Measurements from ENCODE around the gene MFAP4. TPM values are rescaled to one million over a fixed set of nuclear protein-coding genes. Genes with fewer than 3 reads are reported as not detected.
A peak's percentile ranks its signal among the peaks of the same experiment; 100 is the strongest.
"Not testable (repeated sequence)": the region's sequence is repeated elsewhere in the genome, so short reads cannot be mapped to it uniquely, and the experiment has no call there.

The MFAP4 gene
- total and polyA plus RNA-seq, 8 donors, result 1.2 to 25.5 (median 11.5) TPM

DNA sequence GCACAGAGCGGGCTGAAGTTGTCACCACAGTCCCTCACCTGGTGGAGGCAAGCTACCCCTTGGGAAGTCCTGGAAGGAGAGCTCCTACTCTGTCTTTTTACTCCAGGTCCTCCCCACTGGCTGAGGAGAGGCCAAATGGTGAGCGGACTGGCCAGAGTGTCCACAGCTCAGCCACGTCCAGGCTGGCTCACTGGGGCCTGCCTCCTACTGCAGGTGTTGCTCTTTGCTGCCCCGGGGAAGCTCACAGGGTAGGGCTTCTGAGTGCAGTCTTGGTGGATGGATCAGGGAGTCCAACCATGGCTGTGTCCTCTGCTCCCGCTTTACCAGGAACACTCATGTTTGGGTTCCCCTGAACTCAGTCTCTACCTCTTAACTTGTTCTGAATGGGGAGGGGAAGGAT, 27.1 kb downstream of the MFAP4 start:
- Histone ChIP-seq H3K4me3 (no peak overlapping the region), H3K4me1 (peaks cover 0 to 5% (median 0%) of the 10 kb centered on the region in 3 donors), H3K27ac (no peak overlapping the region), H3K9me3 (no peaks in the 10 kb centered on the region), H3K27me3 (no peaks in the 10 kb centered on the region), H3K36me3 (no peaks in the 10 kb centered on the region)
- 95% methylated on average over 5 of the region's 5 CpGs for WGBS, 2 donors
- peak in 1 of 6 donors; percentile 45 for DNase-seq
- intact Hi-C loops (cut with DNase I), result loop anchor here (5.0 to 10.0 kb wide), 4 partner anchors 55 to 405 kb away; partner anchors contain the start of gene RNF112 (in 1 of the 3)
- TF ChIP-seq, protein P1, sequence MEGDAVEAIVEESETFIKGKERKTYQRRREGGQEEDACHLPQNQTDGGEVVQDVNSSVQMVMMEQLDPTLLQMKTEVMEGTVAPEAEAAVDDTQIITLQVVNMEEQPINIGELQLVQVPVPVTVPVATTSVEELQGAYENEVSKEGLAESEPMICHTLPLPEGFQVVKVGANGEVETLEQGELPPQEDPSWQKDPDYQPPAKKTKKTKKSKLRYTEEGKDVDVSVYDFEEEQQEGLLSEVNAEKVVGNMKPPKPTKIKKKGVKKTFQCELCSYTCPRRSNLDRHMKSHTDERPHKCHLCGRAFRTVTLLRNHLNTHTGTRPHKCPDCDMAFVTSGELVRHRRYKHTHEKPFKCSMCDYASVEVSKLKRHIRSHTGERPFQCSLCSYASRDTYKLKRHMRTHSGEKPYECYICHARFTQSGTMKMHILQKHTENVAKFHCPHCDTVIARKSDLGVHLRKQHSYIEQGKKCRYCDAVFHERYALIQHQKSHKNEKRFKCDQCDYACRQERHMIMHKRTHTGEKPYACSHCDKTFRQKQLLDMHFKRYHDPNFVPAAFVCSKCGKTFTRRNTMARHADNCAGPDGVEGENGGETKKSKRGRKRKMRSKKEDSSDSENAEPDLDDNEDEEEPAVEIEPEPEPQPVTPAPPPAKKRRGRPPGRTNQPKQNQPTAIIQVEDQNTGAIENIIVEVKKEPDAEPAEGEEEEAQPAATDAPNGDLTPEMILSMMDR (IDR thresholded peaks at IDR 0.05), result no peak
- FAIRE-seq, result no peak
- ATAC-seq, result no peak

DNA sequence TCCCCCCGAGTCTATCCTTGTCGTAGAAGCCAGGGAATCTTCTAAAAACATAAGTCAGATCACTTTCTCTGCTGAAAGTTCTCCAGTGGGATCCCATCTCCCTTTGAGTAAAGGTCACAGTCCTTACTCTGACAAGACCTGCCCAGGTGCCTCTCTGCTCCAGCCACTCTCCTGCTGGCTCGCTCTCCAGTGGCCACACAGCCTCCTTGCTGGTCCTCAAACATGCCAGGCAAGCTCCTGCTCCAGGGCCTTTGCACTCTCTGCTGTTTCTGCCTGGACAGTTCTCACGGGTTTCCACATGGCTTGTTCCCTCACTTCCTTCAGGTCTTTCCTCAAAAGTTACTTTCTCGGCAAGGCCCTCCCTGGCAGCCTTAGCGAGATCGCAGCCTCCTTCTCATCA, 27.8 kb downstream of the MFAP4 start:
- ATAC-seq (no peak), FAIRE-seq (no peak), DNase-seq (peak in 2 of 6 donors; percentile 24 to 28)
- H3K4me3 ChIP-seq, result no peak overlapping the region
- H3K4me1 ChIP-seq, result peaks cover 0 to 5% (median 0%) of the 10 kb centered on the region in 3 donors
- H3K9me3 ChIP-seq, result no peaks in the 10 kb centered on the region
- no peaks in the 10 kb centered on the region for H3K36me3 ChIP-seq
- TF ChIP-seq, protein P1 (IDR thresholded peaks at IDR 0.05), result no peak
- no peak overlapping the region for H3K27ac ChIP-seq
- intact Hi-C loops (cut with DNase I), result loop anchor here in 1 of 3 donors (5.0 kb wide), 1 partner anchor 88 kb away; no protein-coding TSS in a partner anchor
- WGBS, 2 donors, result 87 to 93% methylated on average over 7 of the region's 7 CpGs
- H3K27me3 ChIP-seq, result no peaks in the 10 kb centered on the region

DNA sequence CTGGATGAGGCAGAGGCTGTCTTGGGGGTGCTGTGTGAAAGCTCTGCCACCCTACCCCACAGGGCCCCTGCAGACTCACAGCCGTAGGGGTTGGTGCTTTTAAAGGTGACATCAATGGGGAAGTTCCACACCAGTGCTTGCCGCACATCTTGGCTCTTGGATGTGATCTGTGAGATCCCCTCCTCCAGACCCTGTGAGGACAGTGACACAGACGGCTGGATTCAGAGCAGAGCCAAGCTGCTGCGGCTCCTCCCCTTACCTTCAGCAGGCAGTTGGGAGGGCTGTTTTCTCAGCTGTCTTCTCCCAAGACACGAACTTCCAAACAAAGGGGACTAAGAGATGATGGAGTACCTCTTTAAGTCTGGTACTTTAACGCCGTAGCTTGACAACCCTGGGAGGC, 29.2 kb downstream of the MFAP4 start:
- Histone ChIP-seq H3K36me3 (no peaks in the 10 kb centered on the region), H3K9me3 (no peaks in the 10 kb centered on the region), H3K27me3 (no peaks in the 10 kb centered on the region), H3K4me1 (no peaks in the 10 kb centered on the region), H3K4me3 (no peak overlapping the region), H3K27ac (no peak overlapping the region)
- WGBS, 2 donors, result 82 to 85% methylated on average over 7 of the region's 7 CpGs
- ATAC-seq (no peak), FAIRE-seq (no peak), DNase-seq (peak in 2 of 6 donors; percentile 18 to 31)
- intact Hi-C loops (cut with DNase I), result loop anchor here in 1 of 3 donors (5.0 kb wide), 1 partner anchor 90 kb away; no protein-coding TSS in a partner anchor
- TF ChIP-seq, protein P1 (IDR thresholded peaks at IDR 0.05), result no peak

DNA sequence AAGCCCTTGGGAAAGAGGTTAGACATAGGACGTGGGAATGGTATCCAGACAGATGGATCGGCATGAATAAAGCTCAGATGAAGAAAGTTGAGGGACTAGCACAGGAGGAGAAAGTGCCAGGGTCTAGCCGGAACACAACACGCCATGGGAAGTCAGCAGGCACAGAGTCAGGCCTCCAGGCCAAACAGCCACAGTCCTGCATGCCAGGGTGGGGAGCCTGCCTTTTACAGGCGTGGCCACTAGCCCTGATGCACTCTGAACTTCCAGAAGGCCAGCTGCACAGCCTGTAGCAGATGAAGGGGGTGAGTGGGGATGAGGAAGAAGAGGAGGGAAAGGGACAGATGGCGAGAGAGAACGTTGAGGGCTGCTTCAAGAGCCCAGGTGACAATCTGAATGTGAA, 29.6 kb downstream of the MFAP4 start:
- DNase-seq (peak in 1 of 6 donors; percentile 21), ATAC-seq (no peak), FAIRE-seq (no peak)
- intact Hi-C loops (cut with DNase I), result loop anchor here in 1 of 3 donors (5.0 kb wide), 1 partner anchor 90 kb away; no protein-coding TSS in a partner anchor
- no peaks in the 10 kb centered on the region for H3K27me3 ChIP-seq
- no peak overlapping the region for H3K27ac ChIP-seq
- no peak overlapping the region for H3K4me3 ChIP-seq
- H3K4me1 ChIP-seq, result no peaks in the 10 kb centered on the region
- TF ChIP-seq, protein P1 (IDR thresholded peaks at IDR 0.05), result no peak
- H3K9me3 ChIP-seq, result no peaks in the 10 kb centered on the region
- H3K36me3 ChIP-seq, result no peaks in the 10 kb centered on the region
- 86 to 89% methylated on average over 7 of the region's 7 CpGs for WGBS, 2 donors

DNA sequence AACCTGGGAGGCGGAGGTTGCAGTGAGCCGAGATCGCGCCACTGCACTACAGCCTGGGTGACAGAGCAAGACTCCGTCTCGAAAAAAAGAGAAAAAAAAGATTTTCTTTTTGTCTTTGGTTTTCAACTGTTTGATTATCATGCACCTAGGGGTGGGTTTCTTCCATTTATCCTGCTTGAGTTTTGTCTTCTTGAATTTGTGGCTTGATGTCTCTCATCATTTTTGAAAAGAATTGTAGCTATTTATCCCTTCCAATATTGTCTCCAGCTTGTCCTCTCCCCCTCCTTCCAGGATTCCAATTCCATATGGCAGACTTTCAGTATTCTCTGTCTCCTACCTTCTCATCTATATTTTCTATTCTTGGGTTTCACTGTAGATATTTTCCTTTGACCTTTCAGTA, 32.2 kb downstream of the MFAP4 start:
- TF ChIP-seq, protein P1 (IDR thresholded peaks at IDR 0.05), result no peak
- no peaks in the 10 kb centered on the region for H3K27me3 ChIP-seq
- DNase-seq (no peak), ATAC-seq (no peak), FAIRE-seq (no peak)
- intact Hi-C loops (cut with DNase I), result loop anchor here in 1 of 3 donors (5.0 kb wide), 1 partner anchor 93 kb away; no protein-coding TSS in a partner anchor
- H3K36me3 ChIP-seq, result no peaks in the 10 kb centered on the region
- no peak overlapping the region for H3K27ac ChIP-seq
- no peaks in the 10 kb centered on the region for H3K9me3 ChIP-seq
- no peaks in the 10 kb centered on the region for H3K4me1 ChIP-seq
- no peak overlapping the region for H3K4me3 ChIP-seq
- 80% methylated on average over 5 to 6 of the region's 6 CpGs for WGBS, 2 donors

DNA sequence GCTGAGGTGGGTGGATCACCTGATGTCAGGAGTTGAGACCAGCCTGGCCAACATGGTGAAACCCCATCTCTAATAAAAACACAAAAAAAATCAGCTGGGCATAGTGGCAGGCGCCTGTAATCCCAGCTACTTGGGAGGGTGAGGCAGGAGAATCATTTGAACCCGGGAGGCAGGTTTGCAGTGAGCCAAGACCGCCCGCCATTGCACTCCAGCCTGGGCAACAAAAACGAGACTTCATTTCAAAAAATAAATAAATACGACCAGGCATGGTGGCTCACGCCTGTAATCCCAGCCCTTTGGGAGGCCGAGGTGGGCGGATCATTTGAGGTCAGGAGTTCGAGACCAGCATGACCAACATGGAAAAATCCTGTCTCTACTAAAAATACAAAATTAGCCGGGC, 33.6 kb downstream of the MFAP4 start:
- H3K4me1 ChIP-seq; ATAC-seq; H3K9me3 ChIP-seq; H3K36me3 ChIP-seq; H3K27me3 ChIP-seq; FAIRE-seq; H3K4me3 ChIP-seq; intact Hi-C loops (cut with DNase I); H3K27ac ChIP-seq: not testable (repeated sequence)
- DNase-seq, result peak in 1 of 6 donors; percentile 17
- 92 to 95% methylated on average over 11 of the region's 11 CpGs for WGBS, 2 donors
